GM19397 (cell line): ENCODE measurements around the gene RRP1B.
"Not testable (repeated sequence)": the region's sequence is repeated elsewhere in the genome, so short reads cannot be mapped to it uniquely, and the experiment has no call there.

Experiments
- ATAC-seq: cut with Tn5 transposase; IDR thresholded peaks from one replicate; pipeline ENCODE4 v1.9.1; 2021; ENCODE audit warnings: mild to moderate bottlenecking, moderate library complexity; ENCODE audit not compliant: unreplicated experiment

RRP1B gene

GRCh38 chr21:43639470-43640353 is 19.6 kb upstream of the RRP1B start:
- no peak for ATAC-seq

- ATAC-seq = no peak
Observed at GRCh38 chr21:43640400-43640799, 19.0 kb upstream of the RRP1B start.

- ATAC-seq = no peak
Observed at GRCh38 chr21:43643193-43643592, 16.2 kb upstream of the RRP1B start.

GRCh38 chr21:43644071-43644470 is 15.3 kb upstream of the RRP1B start:
- ATAC-seq = no peak

GRCh38 chr21:43644609-43645008 is 14.8 kb upstream of the RRP1B start:
- ATAC-seq = no peak

- no peak for ATAC-seq
Observed at GRCh38 chr21:43645136-43645891, 14.0 kb upstream of the RRP1B start.

- ATAC-seq = no peak
Observed at GRCh38 chr21:43645976-43646375, 13.4 kb upstream of the RRP1B start.

GRCh38 chr21:43646550-43647260 is 12.7 kb upstream of the RRP1B start:
- no peak for ATAC-seq

GRCh38 chr21:43648171-43648570 is 11.2 kb upstream of the RRP1B start:
- no peak for ATAC-seq

- ATAC-seq = not testable (repeated sequence)
Observed at GRCh38 chr21:43651926-43652325, 7.4 kb upstream of the RRP1B start.

- no peak for ATAC-seq
Observed at GRCh38 chr21:43652616-43653015, 6.7 kb upstream of the RRP1B start.

GRCh38 chr21:43653626-43654025 is 5.7 kb upstream of the RRP1B start:
- no peak for ATAC-seq

- no peak for ATAC-seq
Observed at GRCh38 chr21:43654806-43655489, 4.4 kb upstream of the RRP1B start.

GRCh38 chr21:43657355-43658087 is 1.8 kb upstream of the RRP1B start:
- ATAC-seq = no peak

- no peak for ATAC-seq
Observed at GRCh38 chr21:43658088-43658741, 1.1 kb upstream of the RRP1B start.

- ATAC-seq = no peak
Observed at GRCh38 chr21:43658769-43659135, 608 bp upstream of the RRP1B start.

GRCh38 chr21:43662286-43662685 is 2.9 kb downstream of the RRP1B start:
- no peak for ATAC-seq

GRCh38 chr21:43663033-43663432 is 3.7 kb downstream of the RRP1B start:
- no peak for ATAC-seq

GRCh38 chr21:43664358-43664757 is 5.0 kb downstream of the RRP1B start:
- ATAC-seq = no peak

- no peak for ATAC-seq
Observed at GRCh38 chr21:43665879-43666278, 6.5 kb downstream of the RRP1B start.
